ENCODE measurements around the gene SLCO1A2.

DNA sequence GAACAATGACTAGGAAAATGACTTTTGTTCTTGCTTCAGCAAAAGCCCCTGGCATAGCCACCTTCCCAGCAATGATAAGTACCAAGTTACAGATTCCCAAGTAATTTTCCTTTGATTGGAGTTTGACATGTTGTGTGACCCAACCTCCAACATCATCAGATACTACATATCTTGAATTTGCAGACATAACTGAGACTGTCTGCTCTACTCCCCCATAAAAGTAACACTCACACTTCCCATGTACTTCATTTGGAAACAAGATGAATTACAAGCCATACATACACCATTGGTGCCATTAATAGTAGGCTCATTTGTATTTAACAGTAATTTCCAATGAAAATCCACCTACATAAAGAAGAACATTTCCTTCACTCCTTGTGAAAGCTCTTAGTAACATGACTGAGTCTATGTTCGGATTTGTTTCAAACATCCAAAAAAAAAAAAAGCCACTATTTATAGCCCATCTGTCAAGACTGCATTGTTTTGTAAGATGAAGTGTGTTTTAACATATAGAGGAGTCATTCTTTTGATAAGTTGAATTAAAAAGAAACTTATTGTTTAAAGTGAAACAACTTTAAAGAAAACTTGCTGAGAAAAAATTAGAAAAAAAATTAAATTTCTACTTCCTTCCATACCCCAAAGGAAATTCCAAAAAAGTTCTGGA lies 12.0 kb upstream of the SLCO1A2 start:
- TF ChIP-seq CTCF (IDR thresholded peaks at IDR 0.05): no peak
- no peak for TF ChIP-seq EP300 (IDR thresholded peaks at IDR 0.05)
- no peak for TF ChIP-seq POLR2A (IDR thresholded peaks at IDR 0.05)

All from ovary (tissue), 3 donors.